ENCODE data around the gene ARHGEF33.
"Not testable (repeated sequence)": the region's sequence is repeated elsewhere in the genome, so short reads cannot be mapped to it uniquely, and the experiment has no call there.

The ARHGEF33 gene

GRCh38 chr2:38911191-38911590 is 21.5 kb downstream of the ARHGEF33 start:
- DNase-seq = no peak

GRCh38 chr2:38912619-38913018 is 22.9 kb downstream of the ARHGEF33 start:
- no peak for DNase-seq

- no peak for DNase-seq
These were observed 32.7 kb downstream of the ARHGEF33 start for GRCh38 chr2:38922389-38922788.

GRCh38 chr2:38922902-38923301 is 33.2 kb downstream of the ARHGEF33 start:
- no peak for DNase-seq

- DNase-seq = no peak
These were observed 36.3 kb downstream of the ARHGEF33 start for GRCh38 chr2:38925982-38926381.

- DNase-seq = no peak
These were observed 40.9 kb downstream of the ARHGEF33 start for GRCh38 chr2:38930600-38930999.

- DNase-seq = no peak
These were observed 42.9 kb downstream of the ARHGEF33 start for GRCh38 chr2:38932586-38932985.

- DNase-seq = no peak
These were observed 44.0 kb downstream of the ARHGEF33 start for GRCh38 chr2:38933653-38934052.

- no peak for DNase-seq
These were observed 45.1 kb downstream of the ARHGEF33 start for GRCh38 chr2:38934742-38935141.

GRCh38 chr2:38935568-38936172 is 46.0 kb downstream of the ARHGEF33 start:
- no peak for DNase-seq

- not testable (repeated sequence) for DNase-seq
These were observed 46.8 kb downstream of the ARHGEF33 start for GRCh38 chr2:38936516-38936915.

- no peak for DNase-seq
These were observed 47.9 kb downstream of the ARHGEF33 start for GRCh38 chr2:38937548-38937947.

- no peak for DNase-seq
These were observed 51.1 kb downstream of the ARHGEF33 start for GRCh38 chr2:38940746-38941145.

- no peak for DNase-seq
These were observed 54.1 kb downstream of the ARHGEF33 start for GRCh38 chr2:38943784-38944183.

GRCh38 chr2:38945372-38945771 is 55.7 kb downstream of the ARHGEF33 start:
- DNase-seq = no peak

GRCh38 chr2:38945911-38946310 is 56.2 kb downstream of the ARHGEF33 start:
- no peak for DNase-seq

- DNase-seq = peak; percentile 5
These were observed 57.9 kb downstream of the ARHGEF33 start for GRCh38 chr2:38947241-38948239.

GRCh38 chr2:38948387-38948882 is 58.8 kb downstream of the ARHGEF33 start:
- no peak for DNase-seq

- DNase-seq = no peak
These were observed 59.3 kb downstream of the ARHGEF33 start for GRCh38 chr2:38948995-38949394.

GRCh38 chr2:38951766-38952165 is 62.1 kb downstream of the ARHGEF33 start:
- DNase-seq = no peak

GRCh38 chr2:38957972-38958371 is 68.3 kb downstream of the ARHGEF33 start:
- DNase-seq = no peak

GRCh38 chr2:38959466-38959865 is 69.8 kb downstream of the ARHGEF33 start:
- DNase-seq = no peak

GRCh38 chr2:38959938-38960608 is 70.4 kb downstream of the ARHGEF33 start:
- DNase-seq = no peak

All from GOT3 (cell line).